IMR-90 (cell line): ENCODE results near the gene KCTD16. TPM values are rescaled to one million over a fixed set of nuclear protein-coding genes. Genes with fewer than 3 reads are reported as not detected.

ENCODE experiments used
- ATAC-seq: fragments of 200-7000 bp; cut with Tn5 transposase; 2 replicates; pipeline ENCODE4 v1.9.1; 2020; ENCODE audit warnings: low read depth, mild to moderate bottlenecking, moderate library complexity
- BruUV-seq: library from RNA; stranded (reverse); fragments of 400-500 nt; replicated peaks from 2 replicates; lab custom pipeline; 2021; lab: Mats Ljungman, UMichigan
- CTCF ChIA-PET: fragments of 300-600 bp; formaldehyde crosslinking; extraction: SDS; loops from one replicate; lab custom pipeline; 2021; ENCODE audit warnings: antibody characterized with exemption; lab: Yijun Ruan, JAX
- POLR2A ChIA-PET: fragments of 300-600 bp; sonication (Branson Sonifier 250); formaldehyde crosslinking; loops from one replicate; lab custom pipeline; 2022; ENCODE audit warnings: antibody characterized with exemption; ENCODE audit not compliant: unreplicated experiment; lab: Charles Lee
- DNase-seq: peaks from one replicate; pipeline ENCODE4 v3.0.0; 2013
- H2AFZ ChIP-seq: replicated peaks from 2 replicates; pipeline ENCODE3; 2013; ENCODE audit warnings: low read length, mild to moderate bottlenecking; ENCODE audit not compliant: poor library complexity
- H2AK5ac ChIP-seq: 2 replicates; pipeline ENCODE4 v1.6.1; 2013; ENCODE audit warnings: low read depth, low read length, inconsistent platforms
- H2AK9ac ChIP-seq: replicated peaks from 2 replicates; pipeline ENCODE3; 2013; ENCODE audit warnings: mild to moderate bottlenecking, low read depth, low read length, moderate library complexity; ENCODE audit not compliant: poor library complexity
- H2BK120ac ChIP-seq: 2 replicates; pipeline ENCODE4 v1.6.1; 2013; ENCODE audit warnings: low read depth, low read length, inconsistent platforms
- H2BK15ac ChIP-seq: 3 replicates; pipeline ENCODE4 v1.6.1; 2013; ENCODE audit warnings: low read depth, low read length, inconsistent platforms
- H2BK20ac ChIP-seq: 2 replicates; pipeline ENCODE4 v1.6.1; 2013; ENCODE audit warnings: low read depth, mild to moderate bottlenecking, inconsistent platforms, low read length, moderate library complexity
- H2BK5ac ChIP-seq: 2 replicates; pipeline ENCODE4 v1.6.1; 2013; ENCODE audit warnings: mild to moderate bottlenecking, low read depth, low read length, inconsistent platforms; ENCODE audit not compliant: poor library complexity, severe bottlenecking
- H3K14ac ChIP-seq: replicated peaks from 2 replicates; pipeline ENCODE4 v1.6.1; 2013; ENCODE audit warnings: low read depth, low read length, inconsistent platforms
- H3K18ac ChIP-seq: 2 replicates; pipeline ENCODE4 v1.6.1; 2013; ENCODE audit warnings: low read depth, low read length, control low read depth
- H3K23ac ChIP-seq: 2 replicates; pipeline ENCODE4 v1.6.1; 2013; ENCODE audit warnings: low read depth, low read length, inconsistent platforms
- H3K27ac ChIP-seq: 2 replicates; pipeline ENCODE4 v1.5.1; 2013; ENCODE audit warnings: mild to moderate bottlenecking, control low read depth, low read length; ENCODE audit not compliant: insufficient read depth
- H3K27me3 ChIP-seq: 2 replicates; pipeline ENCODE4 v1.6.1; 2013; ENCODE audit warnings: low read length; ENCODE audit not compliant: control insufficient read depth, insufficient read depth
- H3K36me3 ChIP-seq: 2 replicates; pipeline ENCODE4 v1.6.1; 2013; ENCODE audit warnings: low read length, mixed read lengths; ENCODE audit not compliant: control insufficient read depth, insufficient read depth
- H3K4ac ChIP-seq: 2 replicates; pipeline ENCODE4 v1.6.1; 2013; ENCODE audit warnings: low read depth, low read length, inconsistent platforms
- H3K4me1 ChIP-seq: 2 replicates; pipeline ENCODE4 v1.6.1; 2013; ENCODE audit warnings: low read length, mixed read lengths; ENCODE audit not compliant: control insufficient read depth, insufficient read depth
- H3K4me2 ChIP-seq: 2 replicates; pipeline ENCODE4 v1.6.1; 2013; ENCODE audit warnings: low read depth, mild to moderate bottlenecking, control low read depth, low read length, moderate library complexity
- H3K4me3 ChIP-seq: 2 replicates; pipeline ENCODE4 v1.5.1; 2013; ENCODE audit warnings: low read depth, mild to moderate bottlenecking, control low read depth, low read length, moderate library complexity; ENCODE audit not compliant: insufficient read depth
- H3K56ac ChIP-seq: 2 replicates; pipeline ENCODE4 v1.6.1; 2013; ENCODE audit warnings: low read length, inconsistent platforms; ENCODE audit not compliant: insufficient read depth; ENCODE audit errors: extremely low read depth
- H3K79me1 ChIP-seq, 2 experiments: 2 replicates each; pipeline ENCODE4 v1.6.1; 2013; ENCODE audit warnings: low read length in 2 of 2, inconsistent platforms in 1 of 2, low read depth in 1 of 2
- H3K9ac ChIP-seq: 2 replicates; pipeline ENCODE4 v1.6.1; 2013; ENCODE audit warnings: low read depth, low read length, control low read depth
- H3K9me1 ChIP-seq: 2 replicates; pipeline ENCODE4 v1.6.1; 2013; ENCODE audit warnings: low read length, inconsistent platforms; ENCODE audit not compliant: insufficient read depth
- H3K9me3 ChIP-seq: 2 replicates; pipeline ENCODE4 v1.6.1; 2013; ENCODE audit warnings: low read length; ENCODE audit not compliant: control insufficient read depth, insufficient read depth
- H4K20me1 ChIP-seq: 2 replicates; pipeline ENCODE4 v1.6.1; 2013; ENCODE audit warnings: low read length, inconsistent platforms; ENCODE audit not compliant: insufficient read depth
- H4K5ac ChIP-seq: 2 replicates; pipeline ENCODE4 v1.6.1; 2013; ENCODE audit warnings: mild to moderate bottlenecking, low read depth, low read length, control low read depth
- H4K8ac ChIP-seq, 2 experiments: 2 replicates each; pipeline ENCODE4 v1.6.1; 2013; ENCODE audit warnings: low read depth in 2 of 2, low read length in 2 of 2, control low read depth in 1 of 2, inconsistent platforms in 1 of 2
- H4K91ac ChIP-seq: 2 replicates; pipeline ENCODE4 v1.6.1; 2013; ENCODE audit warnings: low read depth, low read length, inconsistent platforms; ENCODE audit not compliant: insufficient read depth
- BHLHE40 ChIP-seq: fragments of 150-350 bp; IDR thresholded peaks from 2 replicates; pipeline ENCODE4 v1.6.1; 2016; ENCODE audit warnings: mild to moderate bottlenecking, low read depth, low read length
- RAD21 ChIP-seq: IDR thresholded peaks from 2 replicates; pipeline ENCODE4 v1.6.1; 2012; ENCODE audit warnings: low read length, improper control_type of control experiment
- WGBS, 2 experiments: methylation state at CpG; one replicate each; pipeline versions ENCODE4 v1.1.5 to v1.1.7; 2013; ENCODE audit warnings: missing lambda C conversion rate in 2 of 2; ENCODE audit not compliant: insufficient read length in 1 of 2; ENCODE audit errors: extremely low coverage in 2 of 2; 5-methylcytosine and 5-hydroxymethylcytosine counted together
- dilution Hi-C: fragments of 300-500 bp; cut with HindIII; formaldehyde crosslinking; loops from one replicate; pipeline ENCODE4 v1.14.3; 2018; ENCODE audit warnings: low sequenced_read_pairs; ENCODE audit not compliant: unreplicated experiment
- in situ Hi-C: fragments of 300-500 bp; cut with MboI; formaldehyde crosslinking; loops from 3 replicates; pipeline ENCODE4 v1.14.3; 2019; ENCODE audit warnings: low sequenced_read_pairs, inconsistent platforms, mixed read lengths
- intact Hi-C: fragments of 100-400 bp; cut with micrococcal nuclease; formaldehyde crosslinking; loops from 2 replicates; pipeline ENCODE4 v1.10.0; 2022
- polyA plus RNA-seq, 3 experiments: library from polyadenylated mRNA; depleted of rRNA; stranded (reverse); fragments of >200 nt; gene quantifications; 2 replicates each; pipeline ENCODE4 v1.2.3, GENCODE V29; 2012; ENCODE audit warnings: low replicate concordance in 1 of 3
- total RNA-seq: library from RNA; depleted of rRNA; stranded (reverse); fragments of >200 nt; gene quantifications from 2 replicates; pipeline ENCODE4 v1.2.3, GENCODE V29; 2012
- TF ChIP-seq, protein P1 (sequence below): conservative IDR thresholded peaks from 2 replicates; pipeline ENCODE4 v1.5.1; 2012; ENCODE audit warnings: mild to moderate bottlenecking, low read depth, low read length, improper control_type of control experiment

KCTD16 gene
- total and polyA plus RNA-seq, 2 of the 4 experiments (the other 2 are of a cell fraction): 0.43 to 1.1 TPM

- H3K36me3 ChIP-seq: no peaks in the 10 kb centered on the region
- H2BK20ac ChIP-seq: peak overlapping the region; percentile 5; the same call in 1 of the 2 replicates
- peak overlapping the region; percentile 55; the same call in 1 of the 2 replicates for H4K91ac ChIP-seq
- no peak for ATAC-seq
- no peak overlapping the region for H2AK5ac ChIP-seq
- no peak overlapping the region for H4K5ac ChIP-seq
- H3K4me3 ChIP-seq: no peak overlapping the region
- ChIA-PET CTCF (interaction anchor here (0.6 kb wide), 2 partner anchors 24 to 262 kb away, joined by 3 to 7 read pairs; no protein-coding TSS in a partner anchor), POLR2A (no interaction called here)
- peak overlapping the region in 1 of 2 experiments; percentile 24; a peak in 1 of 4 replicates for H4K8ac ChIP-seq
- H3K79me1 ChIP-seq: no peaks in the 10 kb centered on the region
- no peaks in the 10 kb centered on the region for H4K20me1 ChIP-seq
- H3K4me1 ChIP-seq: peaks cover 3% of the 10 kb centered on the region; the same call in 1 of the 2 replicates
- no CpG with 5 or more reads among the region's 5 CpGs for WGBS, 2 experiments
- H3K23ac ChIP-seq: no peak overlapping the region
- H3K9ac ChIP-seq: no peak overlapping the region
- peak overlapping the region; percentile 29; the same call in 1 of the 2 replicates for H3K18ac ChIP-seq
- in situ Hi-C loops (loop anchor here (10.0 kb wide), 1 partner anchor 315 kb away; no protein-coding TSS in a partner anchor), dilution Hi-C loops (no loop called here), intact Hi-C loops (no loop called here)
- H2AK9ac ChIP-seq: no peak overlapping the region
- no peak overlapping the region for H3K4me2 ChIP-seq
- no peak overlapping the region for H3K4ac ChIP-seq
- 0 out of 2 replicates have a peak, but pooled peaks have one; percentile 18 for TF ChIP-seq RAD21
- TF ChIP-seq, protein P1, sequence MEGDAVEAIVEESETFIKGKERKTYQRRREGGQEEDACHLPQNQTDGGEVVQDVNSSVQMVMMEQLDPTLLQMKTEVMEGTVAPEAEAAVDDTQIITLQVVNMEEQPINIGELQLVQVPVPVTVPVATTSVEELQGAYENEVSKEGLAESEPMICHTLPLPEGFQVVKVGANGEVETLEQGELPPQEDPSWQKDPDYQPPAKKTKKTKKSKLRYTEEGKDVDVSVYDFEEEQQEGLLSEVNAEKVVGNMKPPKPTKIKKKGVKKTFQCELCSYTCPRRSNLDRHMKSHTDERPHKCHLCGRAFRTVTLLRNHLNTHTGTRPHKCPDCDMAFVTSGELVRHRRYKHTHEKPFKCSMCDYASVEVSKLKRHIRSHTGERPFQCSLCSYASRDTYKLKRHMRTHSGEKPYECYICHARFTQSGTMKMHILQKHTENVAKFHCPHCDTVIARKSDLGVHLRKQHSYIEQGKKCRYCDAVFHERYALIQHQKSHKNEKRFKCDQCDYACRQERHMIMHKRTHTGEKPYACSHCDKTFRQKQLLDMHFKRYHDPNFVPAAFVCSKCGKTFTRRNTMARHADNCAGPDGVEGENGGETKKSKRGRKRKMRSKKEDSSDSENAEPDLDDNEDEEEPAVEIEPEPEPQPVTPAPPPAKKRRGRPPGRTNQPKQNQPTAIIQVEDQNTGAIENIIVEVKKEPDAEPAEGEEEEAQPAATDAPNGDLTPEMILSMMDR: peak; percentile 26; the same call in 1 of the 2 replicates
- no peak for TF ChIP-seq BHLHE40
- H2BK120ac ChIP-seq: 0 out of 2 replicates have a peak overlapping the region, but pooled peaks have one; percentile 12
- no TSS peak for BruUV-seq
- H2AFZ ChIP-seq: peak overlapping the region; percentile 37
- DNase-seq: peak; percentile 37
- peak overlapping the region; percentile 32; the same call in 1 of the 2 replicates for H3K14ac ChIP-seq
- no peaks in the 10 kb centered on the region for H3K9me3 ChIP-seq
- peaks cover 3% of the 10 kb centered on the region; the same call in 1 of the 2 replicates for H3K9me1 ChIP-seq
- no peak overlapping the region for H2BK5ac ChIP-seq
- H3K27ac ChIP-seq: no peak overlapping the region
- H3K56ac ChIP-seq: no peak overlapping the region
- H3K27me3 ChIP-seq: no peaks in the 10 kb centered on the region
- H2BK15ac ChIP-seq: no peak overlapping the region
Observed at GRCh38 chr5:144139586-144139985, 31.1 kb upstream of the KCTD16 start.
